Measurements from ENCODE around the gene TMEM44. TPM values are rescaled to one million over a fixed set of nuclear protein-coding genes. Genes with fewer than 3 reads are reported as not detected.
"Not testable (repeated sequence)": the region's sequence is repeated elsewhere in the genome, so short reads cannot be mapped to it uniquely, and the experiment has no call there.

The TMEM44 gene
- total RNA-seq, 3 donors from 2014 or later = 1.1 to 2.4 (median 2.0) TPM

- Mint-ChIP-seq H3K4me3 (no peak overlapping the region), H3K36me3 (ENCODE audit: insufficient read depth) (no peaks in the 10 kb centered on the region), H3K4me1 (ENCODE audit: low read depth) (no peaks in the 10 kb centered on the region), H3K9me3 (no peaks in the 10 kb centered on the region), H3K27me3 (ENCODE audit: low read depth) (no peaks in the 10 kb centered on the region)
- ATAC-seq (no peak), DNase-seq (no peak)
Measured at GRCh38 chr3:194609601-194610000, 23.6 kb downstream of the TMEM44 start.

- ATAC-seq (no peak), DNase-seq (no peak)
- no peaks in the 10 kb centered on the region for H3K9me3 Mint-ChIP-seq
- no peak overlapping the region for H3K4me3 Mint-ChIP-seq
- H3K36me3 Mint-ChIP-seq (ENCODE audit: insufficient read depth) = no peaks in the 10 kb centered on the region
- H3K27me3 Mint-ChIP-seq (ENCODE audit: low read depth) = no peaks in the 10 kb centered on the region
- H3K4me1 Mint-ChIP-seq (ENCODE audit: low read depth) = no peaks in the 10 kb centered on the region
Measured at GRCh38 chr3:194608981-194609380, 24.2 kb downstream of the TMEM44 start.

GRCh38 chr3:194607592-194608389, 25.4 kb downstream of the TMEM44 start:
- H3K27me3 Mint-ChIP-seq (ENCODE audit: low read depth) = no peaks in the 10 kb centered on the region
- no peaks in the 10 kb centered on the region for H3K36me3 Mint-ChIP-seq (ENCODE audit: insufficient read depth)
- no peak overlapping the region for H3K4me3 Mint-ChIP-seq
- no peaks in the 10 kb centered on the region for H3K9me3 Mint-ChIP-seq
- ATAC-seq (no peak), DNase-seq (no peak)
- H3K4me1 Mint-ChIP-seq (ENCODE audit: low read depth) = no peaks in the 10 kb centered on the region

- no peaks in the 10 kb centered on the region for H3K4me1 Mint-ChIP-seq (ENCODE audit: low read depth)
- DNase-seq (no peak), ATAC-seq (no peak)
- H3K4me3 Mint-ChIP-seq = no peak overlapping the region
- H3K27me3 Mint-ChIP-seq (ENCODE audit: low read depth) = no peaks in the 10 kb centered on the region
- H3K9me3 Mint-ChIP-seq = no peaks in the 10 kb centered on the region
- H3K36me3 Mint-ChIP-seq (ENCODE audit: insufficient read depth) = no peaks in the 10 kb centered on the region
Measured at GRCh38 chr3:194606941-194607340, 26.3 kb downstream of the TMEM44 start.

GRCh38 chr3:194606163-194606562, 27.1 kb downstream of the TMEM44 start:
- H3K4me1 Mint-ChIP-seq (ENCODE audit: low read depth) = no peaks in the 10 kb centered on the region
- H3K27me3 Mint-ChIP-seq (ENCODE audit: low read depth) = no peaks in the 10 kb centered on the region
- DNase-seq (no peak), ATAC-seq (no peak)
- H3K9me3 Mint-ChIP-seq = no peaks in the 10 kb centered on the region
- no peaks in the 10 kb centered on the region for H3K36me3 Mint-ChIP-seq (ENCODE audit: insufficient read depth)
- no peak overlapping the region for H3K4me3 Mint-ChIP-seq

- not testable (repeated sequence) for H3K27me3 Mint-ChIP-seq (ENCODE audit: low read depth); H3K4me1 Mint-ChIP-seq (ENCODE audit: low read depth); ATAC-seq; H3K36me3 Mint-ChIP-seq (ENCODE audit: insufficient read depth); H3K4me3 Mint-ChIP-seq; H3K9me3 Mint-ChIP-seq; DNase-seq
Measured at GRCh38 chr3:194605314-194605713, 27.9 kb downstream of the TMEM44 start.

- DNase-seq (no peak), ATAC-seq (no peak)
- Mint-ChIP-seq H3K36me3 (ENCODE audit: insufficient read depth) (no peaks in the 10 kb centered on the region), H3K4me1 (ENCODE audit: low read depth) (no peaks in the 10 kb centered on the region), H3K9me3 (no peaks in the 10 kb centered on the region), H3K27me3 (ENCODE audit: low read depth) (no peaks in the 10 kb centered on the region), H3K4me3 (no peak overlapping the region)
Measured at GRCh38 chr3:194604837-194605236, 28.4 kb downstream of the TMEM44 start.

GRCh38 chr3:194604126-194604525, 29.1 kb downstream of the TMEM44 start:
- H3K9me3 Mint-ChIP-seq = no peaks in the 10 kb centered on the region
- H3K4me1 Mint-ChIP-seq (ENCODE audit: low read depth) = no peaks in the 10 kb centered on the region
- H3K4me3 Mint-ChIP-seq = no peak overlapping the region
- DNase-seq (no peak), ATAC-seq (no peak)
- H3K36me3 Mint-ChIP-seq (ENCODE audit: insufficient read depth) = no peaks in the 10 kb centered on the region
- no peaks in the 10 kb centered on the region for H3K27me3 Mint-ChIP-seq (ENCODE audit: low read depth)

- DNase-seq = no peak
- Mint-ChIP-seq H3K27me3 (ENCODE audit: low read depth) (no peaks in the 10 kb centered on the region), H3K4me1 (ENCODE audit: low read depth) (no peaks in the 10 kb centered on the region), H3K4me3 (no peak overlapping the region), H3K9me3 (no peaks in the 10 kb centered on the region), H3K36me3 (ENCODE audit: insufficient read depth) (no peaks in the 10 kb centered on the region)
- no peak for ATAC-seq
Measured at GRCh38 chr3:194602669-194603171, 30.5 kb downstream of the TMEM44 start.

- Mint-ChIP-seq H3K27me3 (ENCODE audit: low read depth) (no peaks in the 10 kb centered on the region), H3K4me3 (no peak overlapping the region), H3K9me3 (no peaks in the 10 kb centered on the region), H3K4me1 (ENCODE audit: low read depth) (peaks cover 4% of the 10 kb centered on the region), H3K36me3 (ENCODE audit: insufficient read depth) (no peaks in the 10 kb centered on the region)
- DNase-seq (no peak), ATAC-seq (no peak)
Measured at GRCh38 chr3:194598771-194599557, 34.3 kb downstream of the TMEM44 start.

GRCh38 chr3:194596906-194597305, 36.3 kb downstream of the TMEM44 start:
- DNase-seq (no peak), ATAC-seq (no peak)
- H3K9me3 Mint-ChIP-seq = no peaks in the 10 kb centered on the region
- H3K27me3 Mint-ChIP-seq (ENCODE audit: low read depth) = no peaks in the 10 kb centered on the region
- H3K4me3 Mint-ChIP-seq = no peak overlapping the region
- no peaks in the 10 kb centered on the region for H3K36me3 Mint-ChIP-seq (ENCODE audit: insufficient read depth)
- peaks cover 4% of the 10 kb centered on the region for H3K4me1 Mint-ChIP-seq (ENCODE audit: low read depth)

GRCh38 chr3:194592798-194593752, 40.1 kb downstream of the TMEM44 start:
- H3K36me3 Mint-ChIP-seq (ENCODE audit: insufficient read depth) = peaks cover 3% of the 10 kb centered on the region
- no peak overlapping the region for H3K4me3 Mint-ChIP-seq
- peaks cover 4% of the 10 kb centered on the region for H3K4me1 Mint-ChIP-seq (ENCODE audit: low read depth)
- no peaks in the 10 kb centered on the region for H3K27me3 Mint-ChIP-seq (ENCODE audit: low read depth)
- H3K9me3 Mint-ChIP-seq = no peaks in the 10 kb centered on the region
- ATAC-seq (no peak), DNase-seq (no peak)

- DNase-seq (no peak), ATAC-seq (no peak)
- Mint-ChIP-seq H3K27me3 (ENCODE audit: low read depth) (no peaks in the 10 kb centered on the region), H3K4me1 (ENCODE audit: low read depth) (peaks cover 19% of the 10 kb centered on the region), H3K9me3 (peaks cover 4% of the 10 kb centered on the region), H3K4me3 (no peak overlapping the region), H3K36me3 (ENCODE audit: insufficient read depth) (peaks cover 7% of the 10 kb centered on the region)
Measured at GRCh38 chr3:194588741-194589140, 44.5 kb downstream of the TMEM44 start.

- no peaks in the 10 kb centered on the region for H3K27me3 Mint-ChIP-seq (ENCODE audit: low read depth)
- H3K36me3 Mint-ChIP-seq (ENCODE audit: insufficient read depth) = peaks cover 7% of the 10 kb centered on the region
- ATAC-seq = no peak
- H3K4me1 Mint-ChIP-seq (ENCODE audit: low read depth) = peaks cover 19% of the 10 kb centered on the region
- no peak overlapping the region for H3K4me3 Mint-ChIP-seq
- H3K9me3 Mint-ChIP-seq = peaks cover 4% of the 10 kb centered on the region
- no peak for DNase-seq
Measured at GRCh38 chr3:194588236-194588635, 45.0 kb downstream of the TMEM44 start.

Data from activated T-cell treated with anti-CD3 and anti-CD28 coated beads, Interleukin-2, amount 50 U/mL, for 4 hours (primary cell).